Activated naive CD8-positive, alpha-beta T cell treated with anti-CD3 and anti-CD28 coated beads for 36 hours (primary cell): ENCODE results near the gene CA7. TPM values are rescaled to one million over a fixed set of nuclear protein-coding genes. Genes with fewer than 3 reads are reported as not detected.

Experiments
- total RNA-seq, 2 experiments: library from RNA; stranded (reverse); gene quantifications; one replicate each; pipeline ENCODE4 v1.2.3, GENCODE V29; 2021

CA7 gene
- total RNA-seq, 2 experiments from 2014 or later: not detected

Other genes with a start within 250 kb of the CA7 start
- gene CMTM3, start 239.7 kb upstream of the CA7 start, total RNA-seq: 10 to 100 TPM; 55.1 to 60.5 TPM
- gene CMTM4, start 147.7 kb upstream of the CA7 start, total RNA-seq: 1 to 10 TPM; 2.4 to 2.8 TPM
- 10 to 100 TPM; 38.8 to 41.1 TPM for gene DYNC1LI2, start 92.8 kb upstream of the CA7 start, total RNA-seq
- not detected for gene TERB1, start 42.8 kb upstream of the CA7 start, total RNA-seq
- gene NAE1, start 13.4 kb upstream of the CA7 start, total RNA-seq: 100 to 1,000 TPM; 118 to 121 TPM
- 10 to 100 TPM; 25.5 to 25.9 TPM for gene PDP2, start 36.1 kb downstream of the CA7 start, total RNA-seq
- gene CDH16, start 74.5 kb downstream of the CA7 start, total RNA-seq: not detected
- gene RRAD, start 81.1 kb downstream of the CA7 start, total RNA-seq: under 1 TPM; 0.20 to 0.33 TPM
- gene CIAO2B, start 90.0 kb downstream of the CA7 start, total RNA-seq: 100 to 1,000 TPM; 152 to 153 TPM
- gene CES2, start 91.1 kb downstream of the CA7 start, total RNA-seq: 10 to 100 TPM; 23.3 to 24.9 TPM
- under 1 TPM; 0.43 to 0.80 TPM for gene CES3, start 116.9 kb downstream of the CA7 start, total RNA-seq
- gene CES4A, start 144.2 kb downstream of the CA7 start, total RNA-seq: 1 to 10 TPM; 3.5 to 4.6 TPM
- 100 to 1,000 TPM; 110 to 114 TPM for gene CBFB, start 184.7 kb downstream of the CA7 start, total RNA-seq